GOT3 (cell line): Measurements from ENCODE around the gene SPSB1.

Experiments used
- DNase-seq: peaks from one replicate; lab custom pipeline; 2025; ENCODE audit warnings: mixed read lengths; lab: John Stamatoyannopoulos, UW

SPSB1 gene

GRCh38 chr1:9260059-9260766 lies 32.5 kb upstream of the SPSB1 start:
- no peak for DNase-seq

- DNase-seq, result no peak
Measured at GRCh38 chr1:9261496-9261895, 31.2 kb upstream of the SPSB1 start.

- no peak for DNase-seq
Measured at GRCh38 chr1:9262096-9262986, 30.4 kb upstream of the SPSB1 start.

GRCh38 chr1:9263276-9263855 lies 29.3 kb upstream of the SPSB1 start:
- no peak for DNase-seq

GRCh38 chr1:9263984-9264872 lies 28.5 kb upstream of the SPSB1 start:
- no peak for DNase-seq

- DNase-seq, result no peak
Measured at GRCh38 chr1:9265037-9265436, 27.7 kb upstream of the SPSB1 start.

GRCh38 chr1:9265968-9266367 lies 26.7 kb upstream of the SPSB1 start:
- DNase-seq, result no peak

- DNase-seq, result no peak
Measured at GRCh38 chr1:9267352-9267686, 25.4 kb upstream of the SPSB1 start.

GRCh38 chr1:9267827-9268581 lies 24.7 kb upstream of the SPSB1 start:
- DNase-seq, result no peak

GRCh38 chr1:9269078-9269501 lies 23.6 kb upstream of the SPSB1 start:
- DNase-seq, result no peak

- DNase-seq, result no peak
Measured at GRCh38 chr1:9269721-9270120, 23.0 kb upstream of the SPSB1 start.

GRCh38 chr1:9270290-9270883 lies 22.3 kb upstream of the SPSB1 start:
- no peak for DNase-seq

- no peak for DNase-seq
Measured at GRCh38 chr1:9271283-9271682, 21.4 kb upstream of the SPSB1 start.

GRCh38 chr1:9271861-9272595 lies 20.7 kb upstream of the SPSB1 start:
- DNase-seq, result no peak

- no peak for DNase-seq
Measured at GRCh38 chr1:9273177-9273576, 19.5 kb upstream of the SPSB1 start.

GRCh38 chr1:9275161-9275560 lies 17.5 kb upstream of the SPSB1 start:
- DNase-seq, result no peak

GRCh38 chr1:9275567-9276034 lies 17.1 kb upstream of the SPSB1 start:
- DNase-seq, result no peak

- DNase-seq, result no peak
Measured at GRCh38 chr1:9278116-9278515, 14.6 kb upstream of the SPSB1 start.

- DNase-seq, result no peak
Measured at GRCh38 chr1:9278585-9279153, 14.0 kb upstream of the SPSB1 start.
